ENCODE results near the gene P2RY14. TPM values are rescaled to one million over a fixed set of nuclear protein-coding genes. Genes with fewer than 3 reads are reported as not detected.

The P2RY14 gene
- total RNA-seq, 3 donors from 2014 or later (not counting 1 experiment from before 2014, with no cell fraction given): 0.25 to 0.93 (median 0.31) TPM

- WGBS (ENCODE audit: insufficient coverage): 88% methylated on average over 2 of the region's 2 CpGs
- H3K27me3 Mint-ChIP-seq (ENCODE audit: low read depth in 2 of 2): peaks cover 0 to 3% of the 10 kb centered on the region in 2 donors
- H3K4me1 Mint-ChIP-seq: peaks cover 4 to 8% of the 10 kb centered on the region in 2 donors
- Histone ChIP-seq H3K9me3 (ENCODE audit: control insufficient read depth, insufficient read depth, low read length) (no peaks in the 10 kb centered on the region), H3K27me3 (ENCODE audit: control insufficient read depth, insufficient read depth, low read length) (no peaks in the 10 kb centered on the region), H3K27ac (ENCODE audit: low read length) (no peak overlapping the region), H3K4me1 (ENCODE audit: control insufficient read depth, insufficient read depth, low read length) (no peaks in the 10 kb centered on the region), H3K36me3 (ENCODE audit: control insufficient read depth, insufficient read depth, low read length) (no peaks in the 10 kb centered on the region), H3K4me3 (ENCODE audit: low read length) (no peak overlapping the region)
- H3K9me3 Mint-ChIP-seq: no peaks in the 10 kb centered on the region
- ATAC-seq (no peak), DNase-seq (no peak)
- H3K36me3 Mint-ChIP-seq: no peaks in the 10 kb centered on the region
- no peak overlapping the region for H3K27ac Mint-ChIP-seq
- H3K4me3 Mint-ChIP-seq: no peak overlapping the region
- intact Hi-C loops (cut with micrococcal nuclease): no loop called here
- no peak for TF ChIP-seq CTCF (IDR thresholded peaks at IDR 0.05)
Observed at GRCh38 chr3:151320131-151320530, 41.8 kb upstream of the P2RY14 start.

- no peak overlapping the region for H3K27ac ChIP-seq (ENCODE audit: low read length)
- no peak for TF ChIP-seq CTCF (IDR thresholded peaks at IDR 0.05)
- no peaks in the 10 kb centered on the region for H3K9me3 ChIP-seq (ENCODE audit: control insufficient read depth, insufficient read depth, low read length)
- H3K4me1 ChIP-seq (ENCODE audit: control insufficient read depth, insufficient read depth, low read length): no peaks in the 10 kb centered on the region
- Mint-ChIP-seq H3K4me1 (peaks cover 4 to 7% of the 10 kb centered on the region in 2 donors), H3K36me3 (no peaks in the 10 kb centered on the region), H3K27me3 (ENCODE audit: low read depth in 2 of 2) (peaks cover 0 to 3% of the 10 kb centered on the region in 2 donors), H3K4me3 (no peak overlapping the region), H3K9me3 (no peaks in the 10 kb centered on the region), H3K27ac (no peak overlapping the region)
- no peak for DNase-seq
- no peak for ATAC-seq
- intact Hi-C loops (cut with micrococcal nuclease): no loop called here
- no peak overlapping the region for H3K4me3 ChIP-seq (ENCODE audit: low read length)
- H3K36me3 ChIP-seq (ENCODE audit: control insufficient read depth, insufficient read depth, low read length): no peaks in the 10 kb centered on the region
- 96% methylated on average over 3 of the region's 4 CpGs for WGBS (ENCODE audit: insufficient coverage)
- no peaks in the 10 kb centered on the region for H3K27me3 ChIP-seq (ENCODE audit: control insufficient read depth, insufficient read depth, low read length)
Observed at GRCh38 chr3:151319628-151320027, 41.3 kb upstream of the P2RY14 start.

GRCh38 chr3:151318991-151319390 lies 40.6 kb upstream of the P2RY14 start:
- H3K4me3 Mint-ChIP-seq: no peak overlapping the region
- no peak overlapping the region for H3K4me3 ChIP-seq (ENCODE audit: low read length)
- WGBS (ENCODE audit: insufficient coverage): 92% methylated on average over 7 of the region's 7 CpGs
- DNase-seq (no peak), ATAC-seq (no peak)
- no peaks in the 10 kb centered on the region for H3K4me1 ChIP-seq (ENCODE audit: control insufficient read depth, insufficient read depth, low read length)
- H3K27me3 Mint-ChIP-seq (ENCODE audit: low read depth in 2 of 2): peaks cover 0 to 3% of the 10 kb centered on the region in 2 donors
- H3K27me3 ChIP-seq (ENCODE audit: control insufficient read depth, insufficient read depth, low read length): no peaks in the 10 kb centered on the region
- no peak overlapping the region for H3K27ac Mint-ChIP-seq
- H3K9me3 Mint-ChIP-seq: no peaks in the 10 kb centered on the region
- no peaks in the 10 kb centered on the region for H3K36me3 Mint-ChIP-seq
- H3K4me1 Mint-ChIP-seq: peaks cover under 1% of the 10 kb centered on the region in 2 donors
- TF ChIP-seq CTCF (IDR thresholded peaks at IDR 0.05): no peak
- no peaks in the 10 kb centered on the region for H3K36me3 ChIP-seq (ENCODE audit: control insufficient read depth, insufficient read depth, low read length)
- no peaks in the 10 kb centered on the region for H3K9me3 ChIP-seq (ENCODE audit: control insufficient read depth, insufficient read depth, low read length)
- intact Hi-C loops (cut with micrococcal nuclease): no loop called here
- H3K27ac ChIP-seq (ENCODE audit: low read length): no peak overlapping the region

- Mint-ChIP-seq H3K36me3 (no peaks in the 10 kb centered on the region), H3K9me3 (no peaks in the 10 kb centered on the region), H3K27me3 (ENCODE audit: low read depth in 2 of 2) (peaks cover 0 to 3% of the 10 kb centered on the region in 2 donors), H3K4me3 (no peak overlapping the region), H3K4me1 (no peaks in the 10 kb centered on the region), H3K27ac (no peak overlapping the region)
- H3K36me3 ChIP-seq (ENCODE audit: control insufficient read depth, insufficient read depth, low read length): no peaks in the 10 kb centered on the region
- H3K4me1 ChIP-seq (ENCODE audit: control insufficient read depth, insufficient read depth, low read length): no peaks in the 10 kb centered on the region
- TF ChIP-seq CTCF (IDR thresholded peaks at IDR 0.05): no peak
- no peaks in the 10 kb centered on the region for H3K9me3 ChIP-seq (ENCODE audit: control insufficient read depth, insufficient read depth, low read length)
- no peak overlapping the region for H3K27ac ChIP-seq (ENCODE audit: low read length)
- intact Hi-C loops (cut with micrococcal nuclease): no loop called here
- H3K27me3 ChIP-seq (ENCODE audit: control insufficient read depth, insufficient read depth, low read length): no peaks in the 10 kb centered on the region
- DNase-seq: no peak
- no peak overlapping the region for H3K4me3 ChIP-seq (ENCODE audit: low read length)
- no peak for ATAC-seq
Observed at GRCh38 chr3:151318313-151318712, 40.0 kb upstream of the P2RY14 start.
